ENCODE results near the gene MAPKAPK3.

DNA sequence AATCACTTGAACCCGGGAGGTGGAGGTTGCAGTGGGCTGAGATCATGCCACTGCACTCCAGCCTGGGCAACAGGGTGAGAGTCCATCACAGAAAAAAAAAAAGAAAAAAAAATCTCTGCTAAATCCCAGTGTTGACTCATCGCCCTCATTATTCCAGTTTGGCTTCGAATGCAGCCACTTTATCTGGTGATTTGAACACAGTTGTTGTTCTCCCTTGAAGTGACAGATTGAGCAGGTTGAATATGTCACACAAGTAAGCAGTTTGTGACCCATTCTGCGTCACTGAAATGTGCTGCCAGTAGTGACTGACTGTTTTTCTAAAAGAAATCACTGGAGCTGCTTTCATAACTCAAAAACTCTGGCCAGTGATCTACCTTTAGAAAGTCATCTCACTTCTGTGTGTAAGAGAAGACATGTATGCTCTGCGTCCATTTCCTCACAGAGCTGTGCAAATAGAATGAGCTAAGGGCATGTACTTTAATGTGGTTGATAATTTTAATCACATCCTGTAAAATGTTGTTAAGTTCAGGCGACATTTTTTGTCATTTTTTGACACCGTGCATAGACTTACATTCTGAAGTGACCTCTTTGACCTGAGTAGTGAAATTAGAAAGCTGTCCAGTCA, 70.3 kb downstream of the MAPKAPK3 start:
- TF ChIP-seq TAF1 (IDR thresholded peaks at IDR 0.05; ENCODE audit: low read depth) (no peak), EP300 (IDR thresholded peaks at IDR 0.05; ENCODE audit: borderline replicate concordance) (no peak), RAD21 (IDR thresholded peaks at IDR 0.05; ENCODE audit: low read depth) (no peak), CEBPB (IDR thresholded peaks at IDR 0.05) (no peak), EGR1 (IDR thresholded peaks at IDR 0.05) (no peak), FOXM1 (IDR thresholded peaks at IDR 0.05; ENCODE audit: borderline replicate concordance, low read depth) (no peak), TEAD4 (IDR thresholded peaks at IDR 0.05) (no peak), CREB1 (IDR thresholded peaks at IDR 0.05; ENCODE audit: low read depth) (no peak)
- TF ChIP-seq, protein P1, sequence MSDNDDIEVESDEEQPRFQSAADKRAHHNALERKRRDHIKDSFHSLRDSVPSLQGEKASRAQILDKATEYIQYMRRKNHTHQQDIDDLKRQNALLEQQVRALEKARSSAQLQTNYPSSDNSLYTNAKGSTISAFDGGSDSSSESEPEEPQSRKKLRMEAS (IDR thresholded peaks at IDR 0.05) = no peak
- TF ChIP-seq, protein P2, sequence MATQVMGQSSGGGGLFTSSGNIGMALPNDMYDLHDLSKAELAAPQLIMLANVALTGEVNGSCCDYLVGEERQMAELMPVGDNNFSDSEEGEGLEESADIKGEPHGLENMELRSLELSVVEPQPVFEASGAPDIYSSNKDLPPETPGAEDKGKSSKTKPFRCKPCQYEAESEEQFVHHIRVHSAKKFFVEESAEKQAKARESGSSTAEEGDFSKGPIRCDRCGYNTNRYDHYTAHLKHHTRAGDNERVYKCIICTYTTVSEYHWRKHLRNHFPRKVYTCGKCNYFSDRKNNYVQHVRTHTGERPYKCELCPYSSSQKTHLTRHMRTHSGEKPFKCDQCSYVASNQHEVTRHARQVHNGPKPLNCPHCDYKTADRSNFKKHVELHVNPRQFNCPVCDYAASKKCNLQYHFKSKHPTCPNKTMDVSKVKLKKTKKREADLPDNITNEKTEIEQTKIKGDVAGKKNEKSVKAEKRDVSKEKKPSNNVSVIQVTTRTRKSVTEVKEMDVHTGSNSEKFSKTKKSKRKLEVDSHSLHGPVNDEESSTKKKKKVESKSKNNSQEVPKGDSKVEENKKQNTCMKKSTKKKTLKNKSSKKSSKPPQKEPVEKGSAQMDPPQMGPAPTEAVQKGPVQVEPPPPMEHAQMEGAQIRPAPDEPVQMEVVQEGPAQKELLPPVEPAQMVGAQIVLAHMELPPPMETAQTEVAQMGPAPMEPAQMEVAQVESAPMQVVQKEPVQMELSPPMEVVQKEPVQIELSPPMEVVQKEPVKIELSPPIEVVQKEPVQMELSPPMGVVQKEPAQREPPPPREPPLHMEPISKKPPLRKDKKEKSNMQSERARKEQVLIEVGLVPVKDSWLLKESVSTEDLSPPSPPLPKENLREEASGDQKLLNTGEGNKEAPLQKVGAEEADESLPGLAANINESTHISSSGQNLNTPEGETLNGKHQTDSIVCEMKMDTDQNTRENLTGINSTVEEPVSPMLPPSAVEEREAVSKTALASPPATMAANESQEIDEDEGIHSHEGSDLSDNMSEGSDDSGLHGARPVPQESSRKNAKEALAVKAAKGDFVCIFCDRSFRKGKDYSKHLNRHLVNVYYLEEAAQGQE (IDR thresholded peaks at IDR 0.05; ENCODE audit: low read depth) = no peak
